NT2/D1 (cell line): ENCODE results near the gene UBXN6.

Source experiments
- DNase-seq: peaks from one replicate; pipeline ENCODE4 v3.0.0-alpha.2; 2011; ENCODE audit warnings: low read depth, low spot score
- H3K27me3 ChIP-seq: 2 replicates; pipeline ENCODE4 v1.6.0; 2011; ENCODE audit warnings: mild to moderate bottlenecking; ENCODE audit not compliant: insufficient read length, insufficient read depth
- H3K36me3 ChIP-seq: 2 replicates; pipeline ENCODE4 v1.6.1; 2011; ENCODE audit warnings: mild to moderate bottlenecking, low read length, mixed read lengths; ENCODE audit not compliant: insufficient read depth, insufficient read length
- H3K4me1 ChIP-seq: 2 replicates; pipeline ENCODE4 v1.5.1; 2011; ENCODE audit not compliant: insufficient read depth, insufficient read length
- H3K4me3 ChIP-seq: 2 replicates; pipeline ENCODE4 v1.5.1; 2011; ENCODE audit warnings: low read depth; ENCODE audit not compliant: insufficient read length
- H3K9ac ChIP-seq: 2 replicates; pipeline ENCODE4 v1.6.0; 2011; ENCODE audit warnings: low read depth; ENCODE audit not compliant: insufficient read length
- H3K9me3 ChIP-seq: 2 replicates; pipeline ENCODE4 v1.5.1; 2011; ENCODE audit warnings: mild to moderate bottlenecking, low read length; ENCODE audit not compliant: insufficient read depth
- SUZ12 ChIP-seq: IDR thresholded peaks from 2 replicates; pipeline ENCODE4 v1.6.1; 2011; ENCODE audit not compliant: insufficient read length, insufficient read depth; ENCODE audit errors: extremely low read depth
- YY1 ChIP-seq: IDR thresholded peaks from 2 replicates; pipeline ENCODE4 v1.6.1; 2011; ENCODE audit not compliant: insufficient read length, insufficient read depth
- ZNF274 ChIP-seq: IDR thresholded peaks from 2 replicates; pipeline ENCODE4 v1.6.1; 2011; ENCODE audit warnings: mild to moderate bottlenecking, low read depth, low read length

The UBXN6 gene

DNA sequence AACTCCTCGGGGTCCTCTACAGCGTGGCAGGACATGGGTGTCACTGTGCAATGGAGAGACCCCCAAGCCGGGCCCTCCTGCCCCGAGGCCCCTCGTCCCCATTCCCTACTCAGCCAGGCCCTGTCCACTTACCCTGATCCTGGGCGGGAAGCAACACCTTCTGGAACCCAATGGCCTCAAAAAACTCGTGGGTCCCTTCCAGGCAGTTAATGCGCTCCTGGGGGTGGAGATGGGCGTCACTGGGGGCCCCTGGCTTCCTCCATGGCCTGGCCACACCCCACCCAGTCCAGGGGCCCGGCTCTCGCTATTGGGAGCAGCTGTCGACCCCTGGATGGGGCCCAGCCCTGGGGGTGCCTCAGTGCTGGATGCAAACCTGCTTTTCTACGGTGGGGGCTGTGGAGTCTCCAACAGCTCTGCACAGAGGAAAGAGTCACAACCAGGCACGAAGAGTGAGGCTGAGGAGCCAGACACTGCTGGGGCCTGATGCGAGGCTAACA, 10.8 kb downstream of the UBXN6 start:
- DNase-seq, result no peak
- Histone ChIP-seq H3K4me1 (peaks cover 21% of the 10 kb centered on the region), H3K9me3 (no peaks in the 10 kb centered on the region), H3K36me3 (peaks cover 88% of the 10 kb centered on the region), H3K4me3 (no peak overlapping the region), H3K27me3 (no peaks in the 10 kb centered on the region), H3K9ac (peak overlapping the region; percentile 17)
- TF ChIP-seq SUZ12 (no peak), YY1 (no peak), ZNF274 (no peak)

GRCh38 chr19:4445963-4446703, 11.5 kb downstream of the UBXN6 start:
- Histone ChIP-seq H3K4me1 (peaks cover 21% of the 10 kb centered on the region), H3K27me3 (no peaks in the 10 kb centered on the region), H3K9me3 (no peaks in the 10 kb centered on the region), H3K36me3 (peaks cover 84% of the 10 kb centered on the region), H3K4me3 (no peak overlapping the region), H3K9ac (peak overlapping the region; percentile 26)
- TF ChIP-seq ZNF274, result no peak
- TF ChIP-seq SUZ12, result no peak
- TF ChIP-seq YY1, result no peak
- no peak for DNase-seq

DNA sequence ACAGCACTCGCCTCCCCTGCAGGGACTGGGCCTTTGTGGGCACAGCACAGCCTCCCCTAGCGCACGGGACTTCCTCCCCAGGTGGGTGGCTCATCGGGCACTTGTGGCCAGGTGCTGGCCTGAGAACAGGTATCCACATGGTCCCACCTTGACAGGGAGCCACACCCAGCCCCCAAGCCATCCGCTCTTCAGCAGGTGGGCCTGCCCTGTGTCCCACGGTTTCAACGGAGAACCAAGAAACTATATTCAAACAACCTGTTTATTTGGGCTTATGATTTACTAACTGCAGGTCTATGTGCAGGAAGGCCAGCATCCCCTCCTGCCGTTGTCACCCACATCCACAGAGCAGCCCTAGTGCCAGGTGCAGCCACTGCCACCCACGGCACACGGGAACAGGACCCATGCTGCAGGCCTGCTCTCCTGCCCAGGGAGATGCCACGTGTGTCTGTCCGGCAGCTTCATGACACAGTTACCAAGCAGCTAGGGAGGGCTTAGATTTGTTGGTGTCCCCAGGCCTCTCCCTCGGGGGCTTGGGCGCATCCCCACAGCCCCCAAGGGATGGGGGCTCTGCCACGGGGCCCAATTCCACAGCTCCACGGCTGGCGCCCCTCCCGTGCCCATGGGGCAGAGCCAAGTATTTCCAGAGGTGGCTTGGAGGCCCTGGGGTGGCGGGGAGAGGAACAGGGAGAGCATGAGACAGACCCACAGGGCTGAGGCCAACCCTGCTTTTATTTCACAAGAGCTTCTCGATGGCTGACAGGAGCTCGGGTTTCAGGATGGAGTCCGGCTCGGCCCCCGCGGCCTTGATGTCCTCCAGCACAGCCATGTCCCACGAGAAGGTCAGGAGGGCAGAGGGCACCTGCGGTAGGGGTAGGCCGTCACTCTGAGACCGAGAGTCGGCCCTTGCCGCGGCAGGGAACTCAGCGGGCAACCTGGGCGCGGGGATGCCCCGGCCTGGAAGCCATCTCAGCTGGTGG, 12.5 kb downstream of the UBXN6 start:
- TF ChIP-seq ZNF274, result no peak
- no peak for TF ChIP-seq YY1
- no peak for TF ChIP-seq SUZ12
- DNase-seq, result no peak
- peak overlapping the region; percentile 36 for H3K9ac ChIP-seq

GRCh38 chr19:4443966-4444764, 13.4 kb downstream of the UBXN6 start:
- Histone ChIP-seq H3K36me3 (peaks cover 94% of the 10 kb centered on the region), H3K9me3 (no peaks in the 10 kb centered on the region), H3K4me1 (peaks cover 21% of the 10 kb centered on the region), H3K9ac (no peak overlapping the region), H3K27me3 (no peaks in the 10 kb centered on the region), H3K4me3 (no peak overlapping the region)
- TF ChIP-seq YY1, result no peak
- TF ChIP-seq SUZ12, result no peak
- TF ChIP-seq ZNF274, result no peak
- no peak for DNase-seq

More for the DNA sequence above, 12.5 kb downstream of the UBXN6 start:
- Histone ChIP-seq H3K4me3 (no peak overlapping the region), H3K4me1 (peaks cover 21% of the 10 kb centered on the region), H3K9me3 (no peaks in the 10 kb centered on the region), H3K27me3 (no peaks in the 10 kb centered on the region), H3K36me3 (peaks cover 92% of the 10 kb centered on the region)

GRCh38 chr19:4443188-4443587, 14.4 kb downstream of the UBXN6 start:
- Histone ChIP-seq H3K9me3 (no peaks in the 10 kb centered on the region), H3K9ac (no peak overlapping the region), H3K4me3 (no peak overlapping the region), H3K4me1 (peaks cover 17% of the 10 kb centered on the region), H3K36me3 (peaks cover 92% of the 10 kb centered on the region), H3K27me3 (no peaks in the 10 kb centered on the region)
- TF ChIP-seq ZNF274, result no peak
- no peak for TF ChIP-seq YY1
- no peak for TF ChIP-seq SUZ12
- no peak for DNase-seq

- TF ChIP-seq YY1 (no peak), SUZ12 (no peak), ZNF274 (no peak)
- H3K36me3 ChIP-seq, result peaks cover 92% of the 10 kb centered on the region
Measured at GRCh38 chr19:4442819-4443146, 14.8 kb downstream of the UBXN6 start.

More at GRCh38 chr19:4442819-4443146, 14.8 kb downstream of the UBXN6 start:
- H3K9me3 ChIP-seq, result no peaks in the 10 kb centered on the region
- H3K4me1 ChIP-seq, result peaks cover 16% of the 10 kb centered on the region
- H3K9ac ChIP-seq, result no peak overlapping the region
- H3K4me3 ChIP-seq, result no peak overlapping the region
- no peak for DNase-seq
- no peaks in the 10 kb centered on the region for H3K27me3 ChIP-seq
